HG02759 (cell line): Measurements from ENCODE around the gene BTBD18.

Experiments used
- ATAC-seq: cut with Tn5 transposase; IDR thresholded peaks from one replicate; pipeline ENCODE4 v1.9.1; 2021; ENCODE audit warnings: mild to moderate bottlenecking, moderate library complexity; ENCODE audit not compliant: unreplicated experiment

The BTBD18 gene

GRCh38 chr11:57776031-57776521 is 24.5 kb upstream of the BTBD18 start:
- no peak for ATAC-seq

GRCh38 chr11:57775491-57775890 is 23.9 kb upstream of the BTBD18 start:
- no peak for ATAC-seq

GRCh38 chr11:57773026-57773598 is 21.5 kb upstream of the BTBD18 start:
- ATAC-seq, result no peak

DNA sequence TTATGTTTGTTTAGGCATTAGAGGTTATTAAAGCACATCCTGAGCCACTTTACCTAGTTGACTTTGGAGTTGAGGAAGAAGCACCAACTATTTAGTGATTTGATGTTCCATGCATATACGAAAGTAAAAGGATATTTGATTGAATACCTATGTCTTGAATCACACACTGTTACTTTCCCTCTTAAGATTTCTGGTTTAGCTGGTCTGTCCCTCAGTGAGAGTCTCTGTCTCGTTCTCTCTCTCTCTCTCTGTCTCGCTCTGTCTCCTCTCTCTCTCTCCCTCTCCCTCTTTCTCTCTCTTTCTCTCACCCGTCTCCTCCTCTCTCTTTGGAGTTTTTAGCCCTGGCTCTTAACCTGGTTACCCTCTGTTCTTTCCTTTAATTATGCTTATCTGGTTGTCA is 20.9 kb upstream of the BTBD18 start:
- no peak for ATAC-seq

- ATAC-seq, result no peak
These were observed 19.7 kb upstream of the BTBD18 start for GRCh38 chr11:57771365-57771764.

DNA sequence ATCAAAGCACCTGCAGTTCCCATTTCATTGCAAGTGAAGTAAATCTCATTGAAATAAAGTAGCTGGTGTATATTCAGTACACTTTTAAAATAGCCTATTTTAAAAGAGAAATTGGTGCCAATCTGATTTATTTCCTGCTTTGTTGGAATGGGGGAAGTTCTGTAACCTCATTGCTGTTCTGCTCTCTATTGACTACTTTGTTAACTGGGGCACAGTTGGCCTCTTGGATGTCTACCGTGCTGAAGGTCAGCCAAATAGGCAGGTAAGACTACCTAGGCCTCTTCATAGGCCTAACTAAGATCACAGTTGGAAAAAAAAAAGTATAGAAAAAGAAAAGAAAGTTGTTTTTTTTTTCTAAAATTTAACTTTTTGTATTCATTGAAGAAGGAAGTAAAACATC is 19.2 kb upstream of the BTBD18 start:
- ATAC-seq, result no peak

GRCh38 chr11:57764972-57765371 is 13.4 kb upstream of the BTBD18 start:
- ATAC-seq, result no peak

- ATAC-seq, result no peak
These were observed 12.9 kb upstream of the BTBD18 start for GRCh38 chr11:57764566-57764965.

- ATAC-seq, result no peak
These were observed 12.4 kb upstream of the BTBD18 start for GRCh38 chr11:57764021-57764420.

- ATAC-seq, result no peak
These were observed 11.9 kb upstream of the BTBD18 start for GRCh38 chr11:57763568-57763967.

GRCh38 chr11:57762235-57762861 is 10.7 kb upstream of the BTBD18 start:
- ATAC-seq, result no peak

- ATAC-seq, result peak; percentile 93
These were observed 9.9 kb upstream of the BTBD18 start, which contains the start of gene CTNND1 for GRCh38 chr11:57761301-57762234. TSS of gene CTNND1 (plus strand) at chr11:57761802. CDS start at chr11:57791479, 29,677 bp downstream.

DNA sequence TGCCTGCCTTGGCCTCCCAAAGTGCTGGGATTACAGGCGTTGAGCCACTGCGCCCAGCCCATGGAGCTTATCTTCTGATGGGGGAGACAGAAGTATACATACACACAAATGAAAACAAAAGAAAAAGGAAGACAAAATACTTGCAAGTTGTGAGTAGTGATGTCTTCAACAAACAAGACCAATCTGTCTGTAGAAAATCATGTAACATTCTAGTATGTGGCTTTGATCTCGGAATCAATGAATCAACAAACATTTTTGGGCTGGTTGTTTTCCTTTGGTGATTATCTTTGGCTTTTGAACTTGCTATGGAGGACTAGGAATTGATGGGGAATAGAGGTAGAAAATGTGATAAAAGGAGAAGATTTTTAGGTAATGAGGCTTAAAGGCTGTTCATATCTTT is 6.6 kb upstream of the BTBD18 start:
- no peak for ATAC-seq

DNA sequence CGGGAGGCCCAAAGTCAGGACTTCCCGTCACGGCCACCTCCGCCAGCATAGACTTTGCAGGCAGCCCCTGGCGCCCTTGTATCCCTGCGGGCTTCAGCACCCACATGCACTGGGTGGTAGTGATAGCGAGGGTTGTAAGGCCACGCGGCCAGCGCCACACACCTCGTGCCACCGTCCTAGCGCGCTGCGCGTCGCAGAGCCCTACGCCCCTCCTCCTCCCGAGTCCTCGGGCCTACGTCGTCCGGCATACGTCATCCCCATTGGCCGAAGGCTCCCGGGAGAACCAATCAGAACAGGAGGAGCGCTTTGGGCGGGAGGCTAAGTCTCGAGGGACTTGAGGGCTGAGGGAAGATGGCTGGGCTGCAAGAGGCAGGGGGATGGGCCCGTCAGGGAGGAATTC is 1.3 kb upstream of the BTBD18 start:
- ATAC-seq, result no peak

- ATAC-seq, result no peak
These were observed 443 bp downstream of the BTBD18 start for GRCh38 chr11:57751176-57751575.

GRCh38 chr11:57746920-57747319 is 4.7 kb downstream of the BTBD18 start:
- ATAC-seq, result no peak

DNA sequence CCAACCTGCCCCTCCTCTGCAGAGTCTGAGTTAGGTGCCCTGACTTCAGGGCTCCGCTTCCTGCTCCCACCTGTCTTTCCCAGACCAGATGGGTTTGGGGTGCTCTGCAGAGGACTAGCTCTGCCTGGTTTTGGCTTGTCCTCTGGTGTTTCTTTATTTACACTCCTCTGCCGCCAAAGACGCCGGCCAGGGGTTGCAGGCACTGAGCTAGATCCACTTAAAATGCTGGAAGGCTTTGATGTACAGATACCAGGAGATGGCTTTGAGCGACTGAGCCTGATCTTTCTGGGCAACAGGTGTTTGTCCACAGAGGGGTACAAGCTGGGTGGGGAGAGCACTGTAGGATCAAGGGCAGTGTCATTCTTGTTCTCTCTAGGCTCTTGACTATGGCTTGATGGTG is 6.4 kb downstream of the BTBD18 start:
- no peak for ATAC-seq

- no peak for ATAC-seq
These were observed 7.3 kb downstream of the BTBD18 start for GRCh38 chr11:57744357-57744756.

DNA sequence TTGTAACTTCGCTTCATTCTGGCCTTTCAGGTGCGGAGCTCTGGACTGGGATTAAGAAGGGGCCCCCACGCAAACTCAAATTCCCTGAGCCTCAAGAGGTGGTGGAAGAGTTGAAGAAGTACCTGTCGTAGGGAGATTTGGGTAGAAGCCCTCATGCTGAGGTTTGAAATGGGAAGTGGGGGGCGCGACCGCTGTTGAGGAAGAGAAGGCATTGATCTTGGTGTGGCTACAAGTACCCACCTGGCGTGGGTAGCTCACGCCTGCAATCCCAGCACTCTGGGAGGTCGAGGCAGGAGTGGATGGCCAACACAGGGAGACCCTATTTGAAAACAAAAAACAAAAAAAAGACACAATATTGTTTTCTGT is 9.5 kb downstream of the BTBD18 start:
- no peak for ATAC-seq

- ATAC-seq, result peak; percentile 90
These were observed 10.2 kb downstream of the BTBD18 start, which contains the start of gene SELENOH for GRCh38 chr11:57741132-57742086. TSS of gene SELENOH (plus strand) at chr11:57741491. CDS start at chr11:57741596, 105 bp downstream.
